ENCODE data around the gene XPOT.

XPOT gene

DNA sequence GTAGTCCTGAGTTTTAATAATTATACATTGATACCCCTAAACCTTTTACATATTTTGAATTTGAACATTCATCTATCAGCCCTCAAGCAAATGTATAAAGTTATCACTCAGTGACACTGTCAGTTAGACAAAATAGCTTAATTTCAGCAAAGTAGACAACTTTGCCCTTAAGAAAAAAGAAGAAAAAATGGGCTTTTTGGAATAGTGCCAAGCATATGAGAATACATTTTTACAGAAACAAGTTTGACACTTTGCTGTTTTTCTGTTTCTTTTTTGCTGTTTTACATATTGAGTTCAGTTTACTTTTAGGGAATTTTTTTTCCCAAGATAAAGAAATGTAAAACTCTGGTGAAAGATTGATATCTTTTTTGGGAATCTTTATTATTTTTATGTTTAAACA lies 62.0 kb downstream of the XPOT start:
- DNase-seq (ENCODE audit: low read depth in 3 of 3) = no peak

DNA sequence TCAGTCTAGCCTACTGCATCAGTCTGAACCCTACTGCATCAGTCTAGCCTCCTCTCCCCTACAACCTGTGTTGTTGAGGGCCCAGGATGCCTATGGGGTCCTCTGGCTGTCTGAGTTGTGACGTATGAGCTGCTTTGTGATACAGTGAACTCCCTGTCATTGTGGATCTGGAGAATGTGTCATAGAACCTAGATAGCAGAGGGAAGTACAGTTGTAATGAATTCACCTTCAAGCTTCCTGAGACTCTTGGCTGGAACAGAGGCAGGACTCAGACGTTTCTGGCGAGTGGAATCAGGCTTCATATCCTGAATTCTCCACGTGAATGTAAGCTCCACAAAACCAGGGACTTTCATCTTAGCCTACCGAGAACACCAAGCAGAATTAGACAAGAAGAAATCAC lies 64.8 kb downstream of the XPOT start:
- no peak for DNase-seq (ENCODE audit: low read depth in 3 of 3)

DNA sequence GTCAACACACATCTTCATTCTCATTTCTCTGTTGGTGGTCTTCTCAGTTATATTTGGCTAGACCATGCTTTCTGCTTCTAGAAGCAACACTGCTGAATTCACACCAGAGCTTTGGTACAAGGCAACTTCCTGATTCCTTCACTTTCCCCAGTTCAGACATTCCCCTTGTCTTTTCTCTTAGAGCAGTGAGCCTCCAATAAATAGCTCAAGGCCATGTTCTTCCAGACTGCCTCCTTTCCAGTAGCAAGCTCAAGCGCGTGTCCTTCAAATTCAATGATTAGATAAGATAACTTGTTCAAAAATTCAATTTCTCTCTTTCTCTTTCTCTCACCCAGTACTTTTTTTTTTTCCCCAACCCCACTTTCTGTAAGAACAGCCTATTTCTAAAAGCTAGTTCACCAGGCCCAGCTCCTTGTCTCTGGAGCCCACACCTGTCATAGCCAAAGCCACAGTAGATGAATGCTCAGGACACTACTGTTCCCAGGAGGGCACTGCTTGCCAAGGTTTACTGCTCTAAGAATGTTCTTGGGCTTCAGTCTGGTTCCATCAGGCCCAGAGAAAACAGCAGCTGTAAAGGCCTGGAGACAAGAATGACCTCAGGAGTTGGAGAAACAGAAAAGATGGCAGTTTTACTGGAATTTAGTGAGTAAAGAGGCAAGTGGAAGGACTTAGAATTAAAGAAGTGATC lies 65.4 kb downstream of the XPOT start:
- no peak for DNase-seq (ENCODE audit: low read depth in 3 of 3)

DNA sequence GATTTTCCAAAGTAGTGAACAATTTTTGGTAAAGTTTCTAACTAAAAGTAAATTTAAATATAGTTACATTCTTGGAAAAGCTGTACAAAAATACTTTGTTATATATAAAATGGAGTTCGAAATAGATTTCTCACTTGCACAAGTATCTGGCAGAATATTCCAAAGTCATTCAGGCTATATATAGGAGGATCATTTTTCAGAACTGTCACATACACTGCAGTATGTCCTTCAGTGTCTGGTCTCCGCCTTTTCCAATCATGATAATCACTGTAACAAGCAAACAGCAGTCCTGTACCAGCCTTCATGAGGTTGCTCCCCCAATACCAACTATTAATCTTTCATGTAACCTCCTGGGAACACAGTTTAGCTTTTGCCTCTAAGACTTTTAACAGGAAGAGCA lies 66.3 kb downstream of the XPOT start:
- DNase-seq (ENCODE audit: low read depth in 3 of 3) = no peak

DNA sequence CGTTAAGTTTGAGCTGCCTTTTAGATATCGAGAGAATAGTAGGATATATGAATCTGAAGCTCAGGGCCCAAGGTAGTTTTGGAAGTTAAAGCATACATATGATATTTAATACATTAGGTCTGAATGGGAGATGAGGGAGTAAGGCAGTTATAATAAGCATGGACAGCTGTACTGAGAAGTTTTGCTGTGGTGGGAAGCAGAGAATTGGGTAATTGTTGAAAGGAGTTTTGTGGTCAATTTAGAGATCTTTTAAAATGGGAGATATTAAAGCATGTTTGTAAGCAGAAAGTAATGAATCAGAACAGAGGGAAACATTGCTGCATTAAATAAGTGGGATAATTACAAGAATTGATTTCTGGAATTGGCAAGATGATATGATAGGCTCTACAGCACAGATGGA lies 69.0 kb downstream of the XPOT start:
- no peak for DNase-seq (ENCODE audit: low read depth in 3 of 3)

DNA sequence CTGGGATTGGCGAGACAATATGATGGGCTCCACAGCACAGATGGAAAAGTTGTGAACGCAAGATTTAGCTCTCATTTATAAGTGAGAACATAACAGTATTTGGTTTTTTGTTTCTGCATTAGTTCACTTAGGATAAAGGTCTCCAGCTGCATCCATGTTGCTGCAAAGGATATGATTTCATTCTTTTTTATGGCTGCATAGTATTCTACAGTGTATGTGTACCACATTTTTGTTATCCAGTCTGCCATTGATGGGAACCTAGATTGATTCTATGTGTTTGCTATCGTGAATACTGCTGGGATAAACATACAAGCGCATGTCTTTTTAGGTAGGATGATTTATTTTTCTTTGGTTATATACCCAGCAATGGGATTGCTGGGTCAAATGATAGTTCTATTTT lies 71.3 kb downstream of the XPOT start:
- DNase-seq (ENCODE audit: low read depth in 3 of 3) = no peak

DNA sequence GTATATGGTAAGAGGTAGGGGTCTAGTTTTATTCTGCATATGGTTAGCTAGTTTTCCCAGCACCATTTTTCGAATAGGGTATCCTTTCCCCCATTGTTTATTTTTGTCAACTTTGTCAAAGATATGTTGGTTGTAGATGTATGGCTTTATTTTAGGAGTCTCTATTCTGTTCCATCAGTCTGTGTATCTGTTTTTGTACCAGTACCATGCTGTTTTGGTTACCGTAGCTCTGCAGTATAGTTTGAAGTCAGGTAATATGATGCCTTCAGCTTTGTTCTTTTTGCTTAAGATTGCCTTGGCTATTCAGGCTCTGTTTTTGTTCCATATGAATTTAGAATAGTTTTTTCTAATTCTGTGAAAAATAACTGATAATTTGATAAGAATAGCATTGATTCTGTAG lies 72.7 kb downstream of the XPOT start:
- no peak for DNase-seq (ENCODE audit: low read depth in 3 of 3)

DNA sequence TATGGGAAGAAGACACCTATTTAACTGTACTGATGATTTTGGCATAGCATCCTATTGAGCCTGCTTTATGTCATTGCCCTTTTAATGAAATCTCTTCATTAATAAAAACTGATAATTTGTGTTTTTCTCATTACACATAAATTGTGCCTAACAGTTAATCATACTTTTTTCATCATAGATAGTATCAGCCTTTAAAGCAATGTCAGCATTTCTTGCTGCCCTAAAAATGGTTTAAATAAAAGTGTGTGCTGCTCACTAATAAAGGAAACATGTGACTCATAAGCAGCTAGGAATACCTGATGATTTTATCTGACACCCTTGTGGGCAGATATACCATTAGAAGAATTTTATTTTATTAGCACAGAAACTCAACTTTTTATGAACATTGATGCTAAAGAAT lies 74.5 kb downstream of the XPOT start:
- no peak for DNase-seq (ENCODE audit: low read depth in 3 of 3)

DNA sequence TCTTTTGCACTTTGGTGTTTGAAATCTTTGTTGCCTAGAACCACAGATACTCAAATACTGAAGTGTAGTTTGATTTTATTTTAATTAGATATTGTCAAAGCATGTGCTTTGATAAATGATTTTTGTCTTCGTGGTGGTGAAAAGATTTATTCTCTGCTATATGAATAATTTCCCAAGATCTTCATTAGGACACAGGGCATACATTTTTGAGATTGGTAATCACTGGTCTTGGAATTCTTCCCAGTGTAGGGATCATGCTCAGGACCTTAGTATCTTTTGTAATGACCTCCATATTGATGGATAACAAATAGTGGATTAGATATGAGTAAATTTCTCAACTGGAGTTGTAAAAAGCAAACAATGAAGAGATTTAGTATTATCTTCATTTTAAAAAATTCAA lies 76.0 kb downstream of the XPOT start:
- DNase-seq (ENCODE audit: low read depth in 3 of 3) = no peak

DNA sequence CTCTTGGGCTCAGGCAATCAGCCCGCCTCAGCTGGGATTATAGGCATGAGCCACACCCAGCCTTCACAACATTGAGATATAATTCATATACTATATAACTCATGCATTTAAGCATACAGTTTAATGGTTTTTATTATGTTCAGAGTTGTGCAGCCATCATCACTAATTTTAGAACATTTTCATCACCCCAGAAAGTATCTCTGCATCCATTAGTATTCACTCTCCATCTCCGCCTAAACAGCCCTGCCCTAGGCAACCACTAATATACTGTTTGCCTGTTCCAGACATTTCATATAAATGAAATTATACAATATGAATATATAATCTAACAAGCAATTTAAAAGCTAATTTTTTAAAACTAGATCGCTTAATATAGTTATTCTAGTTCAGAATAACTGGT lies 82.5 kb downstream of the XPOT start:
- no peak for DNase-seq (ENCODE audit: low read depth in 3 of 3)

DNA sequence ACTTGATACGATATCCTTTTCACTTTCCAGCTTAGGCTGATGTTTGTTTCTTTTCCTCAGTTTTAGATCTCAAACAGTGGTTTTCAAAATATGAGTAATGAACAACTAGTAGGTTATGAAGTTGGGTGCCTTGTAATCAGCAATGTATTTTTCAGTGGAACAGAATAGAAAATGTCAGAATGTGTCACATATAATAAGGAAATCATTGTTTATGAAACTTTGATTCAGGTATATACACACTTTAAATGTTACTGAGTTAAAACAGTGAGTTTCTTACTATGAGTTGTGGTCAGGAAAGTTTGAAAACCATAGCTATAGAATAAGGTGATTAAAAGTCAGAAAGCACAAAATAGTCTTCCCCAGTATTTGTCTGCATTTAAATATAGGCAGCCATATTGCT lies 87.5 kb downstream of the XPOT start:
- DNase-seq (ENCODE audit: low read depth in 3 of 3) = no peak

DNA sequence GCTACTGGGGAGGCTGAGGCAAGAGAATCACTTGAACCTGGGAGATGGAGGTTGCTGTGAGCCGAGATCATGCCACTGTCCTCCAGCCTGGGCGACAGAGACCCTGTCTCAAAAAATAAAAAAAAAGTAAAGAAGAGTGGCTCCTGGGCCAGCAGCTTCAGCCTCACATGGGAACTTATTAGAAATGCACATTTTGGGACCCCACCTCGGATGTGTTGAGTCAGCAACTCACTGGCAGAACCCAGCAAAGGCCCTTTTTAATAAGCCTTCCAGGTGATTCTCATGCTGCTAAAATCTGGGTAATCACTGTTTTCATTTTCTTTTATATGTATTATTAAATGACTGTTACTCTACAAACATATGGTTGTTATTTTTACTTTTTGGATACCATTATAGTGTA lies 89.3 kb downstream of the XPOT start:
- DNase-seq (ENCODE audit: low read depth in 3 of 3) = no peak

DNA sequence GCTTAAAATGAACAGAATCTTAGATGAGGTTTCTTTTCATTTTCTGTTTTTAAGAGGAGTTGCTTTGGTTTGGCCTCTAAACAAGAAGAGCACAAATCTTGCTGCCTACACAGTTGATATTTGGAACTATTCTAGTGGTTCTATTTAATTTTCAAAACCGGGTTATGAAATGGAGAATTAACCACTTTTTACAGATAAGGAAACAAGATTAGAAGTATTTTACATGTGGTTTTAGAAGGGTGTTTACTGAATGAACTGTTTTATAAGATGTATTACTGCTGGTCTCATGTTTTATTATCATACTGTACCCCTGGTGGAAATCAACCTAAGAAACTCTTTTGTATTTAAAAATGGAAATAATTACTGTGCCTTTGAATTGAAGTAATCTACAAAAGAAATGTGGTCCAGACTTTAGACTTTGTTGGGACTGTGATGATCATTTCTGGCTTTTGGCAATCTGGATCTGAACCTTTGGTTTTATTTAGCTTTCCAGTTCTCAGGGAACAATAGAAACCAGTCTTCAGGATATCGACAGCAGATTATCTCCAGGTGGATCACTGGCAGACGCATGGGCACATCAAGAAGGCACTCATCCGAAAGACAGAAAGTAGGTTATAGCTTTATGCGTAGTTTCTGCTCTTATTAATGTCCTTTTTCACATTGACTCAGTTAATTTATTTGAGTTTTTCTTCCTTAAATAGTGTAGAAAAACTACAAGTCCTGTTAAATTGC lies 91.0 kb downstream of the XPOT start:
- no peak for DNase-seq (ENCODE audit: low read depth in 3 of 3)

DNA sequence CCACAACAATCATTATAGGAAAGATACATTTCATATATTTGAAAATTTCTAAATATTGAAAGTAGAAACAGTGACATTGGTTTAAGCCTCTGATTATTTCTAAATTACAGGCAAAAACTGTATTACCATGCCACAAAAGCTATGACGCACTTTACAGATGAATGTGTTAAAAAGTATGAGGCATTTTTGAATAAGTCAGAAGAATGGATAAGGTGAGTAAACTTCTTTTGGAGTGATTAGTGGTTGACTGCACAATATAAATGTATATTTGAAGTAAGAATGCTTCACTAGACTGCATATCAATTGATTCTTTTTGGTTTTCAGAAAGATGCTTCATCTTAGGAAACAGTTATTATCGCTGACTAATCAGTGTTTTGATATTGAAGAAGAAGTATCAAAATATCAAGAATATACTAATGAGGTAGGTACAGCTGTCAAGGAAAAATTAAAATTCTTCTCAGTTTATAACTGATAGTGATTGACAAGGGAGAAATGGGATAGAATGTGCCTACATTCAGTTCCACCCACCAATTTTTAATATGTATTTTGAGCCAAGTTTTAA lies 92.7 kb downstream of the XPOT start:
- no peak for DNase-seq (ENCODE audit: low read depth in 3 of 3)

DNA sequence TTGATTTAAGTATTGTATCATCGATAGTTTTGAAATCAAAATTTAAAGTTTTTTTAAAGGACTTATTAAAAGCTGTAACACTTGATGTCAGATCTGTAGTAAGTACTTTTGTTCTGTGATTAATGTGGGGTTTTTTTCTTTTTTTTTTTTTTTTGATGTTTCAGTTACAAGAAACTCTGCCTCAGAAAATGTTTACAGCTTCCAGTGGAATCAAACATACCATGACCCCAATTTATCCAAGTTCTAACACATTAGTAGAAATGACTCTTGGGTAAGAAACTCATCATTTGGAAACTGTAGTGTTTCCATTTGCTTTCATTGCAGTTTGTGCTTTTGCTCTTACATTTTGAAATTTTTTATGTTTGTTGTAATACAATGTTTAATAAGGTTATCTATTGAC lies 93.3 kb downstream of the XPOT start:
- no peak for DNase-seq (ENCODE audit: low read depth in 3 of 3)

DNA sequence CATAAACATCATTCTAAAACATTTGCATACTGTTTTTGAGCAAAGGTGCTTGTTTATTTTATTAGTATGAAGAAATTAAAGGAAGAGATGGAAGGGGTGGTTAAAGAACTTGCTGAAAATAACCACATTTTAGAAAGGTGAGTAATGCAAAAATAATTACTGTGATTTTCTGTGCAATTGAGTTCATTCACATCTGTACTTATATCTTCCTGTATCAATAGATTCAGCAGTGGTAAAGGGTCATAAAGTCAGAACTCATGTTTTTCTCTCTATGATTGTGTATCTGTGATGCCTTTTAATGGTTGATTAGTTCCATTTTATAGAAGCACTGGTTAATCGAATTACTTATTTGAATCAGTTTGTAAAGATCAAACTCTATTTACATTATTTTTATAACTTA lies 93.7 kb downstream of the XPOT start:
- DNase-seq (ENCODE audit: low read depth in 3 of 3) = no peak

DNA sequence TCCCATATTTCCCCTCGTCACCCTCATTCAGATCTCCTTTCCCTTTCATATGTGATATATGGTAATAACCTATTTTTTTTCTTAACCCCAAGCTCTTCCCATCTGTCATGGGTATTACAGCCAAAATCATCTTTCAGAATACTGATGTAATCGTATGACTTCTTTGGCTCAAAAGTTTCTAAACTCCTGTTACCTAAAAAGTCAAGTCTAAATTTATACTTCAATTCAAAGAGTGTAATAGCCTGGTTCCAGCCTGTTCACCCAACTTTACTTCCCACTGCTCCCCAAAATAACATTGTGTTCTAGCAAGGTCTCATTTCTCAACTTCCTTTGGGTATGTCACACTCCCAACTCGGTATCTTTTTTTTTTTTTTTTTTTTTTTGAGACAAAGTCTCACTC lies 96.2 kb downstream of the XPOT start:
- no peak for DNase-seq (ENCODE audit: low read depth in 3 of 3)

All from stimulated activated CD4-positive, alpha-beta T cell treated with anti-CD3 and anti-CD28 coated beads, TNF-alpha, amount 100 ng/mL, for 48 hours (primary cell).